HG02623 (cell line): ENCODE results near the gene CDC42BPB.

Experiments used
- ATAC-seq: cut with Tn5 transposase; IDR thresholded peaks from one replicate; pipeline ENCODE4 v1.9.1; 2021; ENCODE audit warnings: moderate library complexity; ENCODE audit not compliant: unreplicated experiment

The CDC42BPB gene

DNA sequence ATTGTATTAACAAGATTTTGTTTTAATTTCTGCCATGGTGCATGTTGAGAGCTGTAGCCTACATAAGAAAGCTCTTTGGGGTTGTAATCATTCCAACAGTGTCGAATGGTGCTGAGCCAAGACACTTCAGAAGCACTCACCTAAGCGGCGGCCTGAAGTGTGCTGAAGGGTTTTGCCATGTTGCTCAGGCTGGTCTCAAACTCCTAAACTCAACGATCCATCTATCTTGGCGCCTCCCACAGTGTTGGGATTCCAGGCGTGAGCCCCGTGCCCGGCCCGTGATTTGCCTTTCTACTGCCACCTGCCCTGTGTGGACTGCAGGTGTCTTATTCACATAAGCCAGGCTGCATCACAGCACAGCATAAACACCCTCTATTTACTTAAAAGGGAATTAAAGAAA lies 86.0 kb downstream of the CDC42BPB start:
- ATAC-seq = no peak

DNA sequence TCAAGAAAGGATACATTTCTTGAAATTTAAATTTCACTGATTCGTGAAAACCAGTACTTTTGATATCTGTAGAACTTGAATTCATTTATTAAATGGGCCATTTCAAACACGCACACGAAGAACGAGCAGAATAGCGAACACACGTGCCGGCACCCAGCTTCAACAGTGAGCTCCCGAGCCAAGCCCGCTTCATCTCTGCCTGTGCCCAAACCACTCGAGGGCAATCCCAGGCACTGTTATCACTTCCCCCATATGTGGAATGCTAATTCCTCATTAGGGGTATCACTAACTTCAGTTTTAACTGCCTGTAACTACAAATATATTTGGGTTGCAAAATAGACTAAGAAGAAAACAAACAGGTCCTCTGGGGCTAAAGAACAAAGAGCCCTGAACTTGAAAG lies 86.9 kb downstream of the CDC42BPB start:
- ATAC-seq = no peak

DNA sequence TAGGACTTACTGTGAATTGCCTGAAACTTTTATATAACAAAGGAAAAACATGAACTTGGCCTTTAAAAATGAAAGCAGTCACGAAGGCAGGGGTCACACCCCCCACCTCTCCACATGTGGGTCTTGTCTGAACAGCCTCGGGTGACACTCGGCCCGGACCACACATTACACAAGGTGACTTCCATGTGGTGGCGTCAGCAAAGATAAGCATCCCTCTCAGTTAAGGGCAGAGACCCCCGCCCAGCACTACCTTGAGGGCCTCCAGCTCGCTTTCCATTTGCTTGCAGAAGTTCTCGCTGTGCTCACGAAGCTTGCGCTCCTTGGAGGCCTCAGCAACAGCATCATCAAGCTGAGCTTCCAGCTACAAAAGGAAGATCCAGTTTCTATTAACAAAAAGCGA lies 87.4 kb downstream of the CDC42BPB start:
- no peak for ATAC-seq

DNA sequence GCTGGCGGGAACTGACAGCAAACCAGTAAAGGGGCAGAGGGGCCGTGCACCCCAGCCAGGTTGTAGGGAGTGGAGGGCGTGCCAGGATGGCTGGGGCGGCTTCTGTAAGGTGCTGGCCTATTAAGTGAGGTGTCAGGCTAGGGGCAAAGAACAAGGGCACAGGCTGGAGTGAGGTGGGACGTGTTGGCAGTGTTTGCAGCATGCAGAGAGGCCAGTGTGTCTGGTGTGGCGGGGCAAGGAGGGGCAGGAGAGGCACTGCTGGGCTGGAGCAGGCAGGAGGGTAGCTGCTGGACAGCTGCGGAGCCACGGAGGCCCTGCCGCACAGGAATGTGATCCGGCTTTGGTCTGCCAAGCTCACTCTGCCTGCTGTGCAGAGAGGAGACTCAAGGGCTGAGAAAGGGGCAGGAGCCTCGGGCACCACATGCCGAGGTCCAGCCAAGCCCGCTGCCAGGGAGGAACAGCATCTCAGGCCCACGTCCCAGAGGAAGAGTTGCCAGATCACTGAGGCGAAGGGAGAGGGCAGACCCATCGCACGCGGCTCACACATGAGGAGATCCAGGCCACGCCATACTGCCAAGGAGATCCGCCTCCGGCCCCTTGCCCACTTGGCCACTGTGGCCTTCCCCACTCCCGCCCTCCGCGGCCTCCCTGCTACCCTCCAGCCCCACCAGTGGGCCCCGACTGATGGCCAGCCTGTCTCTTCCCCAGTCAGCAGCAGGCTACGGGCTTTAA lies 88.1 kb downstream of the CDC42BPB start:
- ATAC-seq = no peak

DNA sequence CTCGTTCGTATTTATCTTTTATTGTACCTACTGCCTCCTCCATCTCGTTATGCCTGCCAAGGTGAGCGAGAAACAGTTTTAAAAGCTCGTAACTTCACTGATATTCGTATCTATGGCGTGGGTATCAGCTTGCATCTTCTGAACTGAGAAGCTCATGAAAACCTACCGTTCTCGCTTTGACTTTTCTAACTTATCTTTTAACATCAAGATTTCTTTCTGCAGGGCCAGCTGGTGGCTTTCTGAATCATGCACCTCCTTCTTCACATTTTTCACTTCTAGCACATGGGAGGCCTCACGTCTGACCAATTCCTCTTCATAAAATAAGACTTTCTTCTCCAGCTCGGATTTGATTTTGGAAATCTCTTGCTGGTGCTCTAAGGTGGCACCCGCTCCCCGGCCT lies 89.0 kb downstream of the CDC42BPB start:
- no peak for ATAC-seq

DNA sequence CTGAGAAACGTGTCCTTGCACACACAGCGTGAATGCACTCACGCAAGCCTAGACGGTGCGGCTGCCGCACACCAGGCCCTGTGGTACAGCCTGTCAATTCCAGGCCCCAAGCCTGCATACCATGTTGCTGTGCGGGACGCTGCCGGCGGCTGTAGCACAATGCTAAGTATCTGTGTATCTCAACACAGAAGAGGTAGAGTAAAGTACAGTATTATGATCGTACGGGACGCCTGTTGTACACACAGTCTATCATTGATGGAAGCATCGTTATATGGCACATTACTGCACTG lies 89.9 kb downstream of the CDC42BPB start:
- ATAC-seq = no peak

DNA sequence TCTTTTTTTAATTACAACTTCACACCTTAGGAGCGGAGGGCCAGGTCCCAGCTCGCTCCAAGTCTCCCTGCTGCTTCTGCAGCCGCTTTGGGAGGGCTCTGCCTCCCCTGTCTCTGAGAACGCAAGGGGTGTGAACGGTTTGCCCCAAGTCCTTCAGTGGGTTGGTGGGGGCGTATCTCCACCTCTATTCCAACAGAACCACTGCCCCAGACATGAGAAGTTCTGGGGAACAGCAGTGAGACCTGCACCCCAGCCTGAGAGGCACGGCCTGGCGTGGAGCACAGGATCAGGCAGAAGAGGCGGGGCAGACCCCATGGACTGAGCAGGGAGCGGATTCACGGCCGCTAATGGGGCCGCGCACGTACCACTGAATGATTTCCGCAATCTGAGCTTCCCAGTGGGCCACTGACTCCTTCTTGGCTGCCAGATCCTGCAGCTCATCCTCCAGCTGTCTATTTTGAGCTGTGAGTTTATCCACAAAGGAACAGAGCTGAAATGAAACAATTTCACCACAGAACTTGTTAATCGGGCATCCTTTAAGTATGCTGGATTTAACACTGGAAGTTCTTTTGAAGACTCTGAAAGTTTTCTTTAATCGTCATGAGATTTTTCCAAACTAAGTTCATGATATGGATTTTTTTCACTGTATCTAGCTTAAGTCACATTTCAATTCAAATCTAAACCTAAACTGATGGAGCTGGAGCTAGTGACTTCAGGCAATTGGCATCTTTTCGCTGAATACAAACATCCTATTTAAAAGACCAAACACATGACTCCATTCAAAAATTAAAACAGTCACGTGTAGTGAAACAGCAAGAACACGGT lies 90.5 kb downstream of the CDC42BPB start:
- ATAC-seq = no peak

DNA sequence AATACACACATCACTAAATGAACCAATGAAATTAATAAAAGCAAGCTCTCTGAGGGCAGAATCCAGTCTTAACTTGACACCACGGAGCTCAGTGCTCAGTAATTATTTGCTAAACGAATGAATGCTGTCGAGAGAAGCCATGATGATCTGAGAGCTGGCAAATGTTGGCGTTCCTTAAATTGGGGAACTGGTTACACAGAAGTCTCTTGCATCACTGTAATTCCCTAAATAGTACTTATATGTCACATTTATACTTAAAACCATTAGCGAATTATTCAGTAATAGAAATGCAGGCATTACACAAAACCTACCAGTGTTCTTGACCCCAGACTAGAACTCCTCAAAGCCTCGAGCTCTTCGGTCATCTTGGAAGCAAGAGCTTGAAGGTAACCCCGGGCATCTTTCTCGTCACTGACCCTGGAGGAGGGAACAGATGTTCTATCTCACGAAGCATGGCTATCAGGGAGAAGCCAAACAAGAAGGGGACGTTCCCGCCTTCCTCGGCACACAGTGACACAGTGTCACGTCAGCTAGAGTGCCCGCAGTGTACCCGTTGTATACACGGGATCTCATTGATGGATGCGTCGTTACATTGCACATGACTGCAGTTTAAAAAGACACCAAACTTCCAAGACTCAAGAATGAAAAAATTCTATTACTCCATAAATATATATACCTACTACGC lies 91.2 kb downstream of the CDC42BPB start:
- no peak for ATAC-seq

DNA sequence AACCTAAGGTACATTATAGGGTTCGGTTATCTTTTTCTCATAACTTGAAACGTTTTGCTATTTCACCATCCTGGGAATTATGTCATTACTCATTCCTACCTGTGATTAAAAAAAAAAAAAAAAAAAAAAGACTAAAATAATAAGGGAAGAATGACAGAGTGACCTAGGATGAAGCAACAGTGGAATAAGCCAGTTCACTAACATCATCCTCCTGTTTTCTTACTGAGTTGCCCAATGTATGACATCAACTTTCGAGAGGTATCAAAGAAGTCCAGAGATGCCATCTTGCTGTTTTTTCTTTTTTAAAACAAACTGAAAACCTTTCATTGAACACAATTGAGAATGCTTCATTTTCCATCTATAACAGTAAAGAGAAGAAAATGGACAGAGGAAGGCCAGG lies 92.1 kb downstream of the CDC42BPB start:
- no peak for ATAC-seq

DNA sequence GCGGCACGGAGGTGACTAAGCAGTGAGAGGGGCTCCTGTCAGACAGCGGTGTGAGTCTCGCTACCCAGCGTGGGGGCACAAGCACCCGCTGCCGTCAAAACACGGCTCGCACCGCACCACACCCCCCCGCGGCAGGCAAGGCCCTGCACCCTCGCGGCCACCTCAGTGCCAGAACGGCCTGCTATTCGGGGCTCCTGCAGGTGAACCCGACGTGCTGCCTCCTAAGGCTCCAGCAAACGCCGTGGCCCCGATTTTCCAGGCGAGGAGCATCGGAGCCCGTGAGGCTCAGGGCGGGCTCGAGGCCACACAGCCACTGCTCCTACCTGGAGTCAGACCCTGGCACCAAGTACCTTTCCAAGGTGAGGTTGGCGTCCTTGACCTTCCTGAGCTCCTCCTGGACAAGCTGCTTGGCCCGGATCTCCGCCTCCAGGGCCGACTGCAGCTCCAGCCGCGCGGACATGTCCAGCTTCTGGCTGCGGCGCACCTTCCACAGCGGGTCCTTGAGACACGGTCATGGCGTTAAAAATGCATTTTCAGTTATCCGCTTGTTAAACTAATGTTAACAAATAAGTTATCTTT lies 93.1 kb downstream of the CDC42BPB start:
- ATAC-seq = no peak

DNA sequence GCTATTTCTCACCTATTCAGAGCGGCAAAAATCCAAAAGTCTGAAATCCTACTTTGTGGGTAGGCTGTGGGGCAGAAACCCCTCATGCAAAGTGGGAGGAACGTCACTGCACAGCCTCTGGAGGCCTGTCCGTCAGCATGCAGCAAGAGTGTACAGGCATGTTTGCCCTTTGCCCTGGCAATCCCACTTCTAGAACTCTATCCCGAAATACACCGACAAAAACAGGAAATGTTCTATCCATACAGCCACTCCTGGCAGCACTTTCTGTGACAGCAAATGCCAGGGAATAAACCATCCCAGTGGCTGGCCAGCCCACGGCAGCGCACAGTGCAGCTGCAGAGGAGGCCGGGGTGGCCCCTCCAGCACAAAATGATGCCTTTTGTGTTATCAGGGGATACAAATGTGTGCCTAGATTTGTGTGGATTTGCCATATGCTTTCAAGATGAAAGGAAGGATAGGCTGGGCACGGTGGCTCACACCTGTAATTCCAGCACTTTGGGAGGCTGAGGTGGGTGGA lies 95.2 kb downstream of the CDC42BPB start:
- no peak for ATAC-seq

DNA sequence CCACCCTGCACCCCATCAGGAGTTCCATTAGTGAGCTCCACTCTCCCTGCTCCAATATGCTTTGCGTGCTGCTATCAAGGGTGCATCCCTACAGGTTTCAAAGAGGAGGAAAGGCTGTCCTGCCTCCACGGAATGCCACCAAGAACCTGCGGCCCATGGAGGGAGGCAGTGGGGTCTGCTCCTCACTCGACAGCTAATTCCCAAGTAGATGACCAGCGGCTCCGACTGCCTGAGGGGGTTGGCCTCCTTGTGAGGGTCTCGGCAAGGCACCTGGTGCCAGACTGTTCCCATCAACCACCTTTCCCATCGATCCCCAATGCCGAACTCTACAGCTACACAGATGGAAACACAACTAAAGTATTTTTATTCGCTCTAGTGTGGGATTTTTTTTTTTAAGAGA lies 98.9 kb downstream of the CDC42BPB start:
- no peak for ATAC-seq

DNA sequence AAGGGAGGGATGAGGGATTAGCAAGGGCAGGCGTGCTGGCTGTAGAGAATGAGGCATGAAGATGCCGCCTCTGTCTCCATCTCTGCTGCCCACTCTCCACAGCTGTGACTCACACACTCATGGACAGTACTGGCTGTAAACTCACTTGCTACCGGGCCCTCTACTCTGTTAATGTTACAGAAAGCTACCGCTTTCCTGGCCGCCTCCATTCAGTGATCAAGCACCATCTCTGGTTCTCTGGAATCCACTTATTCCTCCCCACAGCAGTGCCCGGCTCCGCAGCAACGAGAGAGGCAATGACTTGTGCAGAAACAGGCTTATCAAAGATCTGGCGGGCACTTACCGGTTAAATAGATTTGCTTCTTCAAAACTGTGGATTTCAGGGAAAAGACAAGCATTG lies 100.1 kb downstream of the CDC42BPB start:
- ATAC-seq = no peak

DNA sequence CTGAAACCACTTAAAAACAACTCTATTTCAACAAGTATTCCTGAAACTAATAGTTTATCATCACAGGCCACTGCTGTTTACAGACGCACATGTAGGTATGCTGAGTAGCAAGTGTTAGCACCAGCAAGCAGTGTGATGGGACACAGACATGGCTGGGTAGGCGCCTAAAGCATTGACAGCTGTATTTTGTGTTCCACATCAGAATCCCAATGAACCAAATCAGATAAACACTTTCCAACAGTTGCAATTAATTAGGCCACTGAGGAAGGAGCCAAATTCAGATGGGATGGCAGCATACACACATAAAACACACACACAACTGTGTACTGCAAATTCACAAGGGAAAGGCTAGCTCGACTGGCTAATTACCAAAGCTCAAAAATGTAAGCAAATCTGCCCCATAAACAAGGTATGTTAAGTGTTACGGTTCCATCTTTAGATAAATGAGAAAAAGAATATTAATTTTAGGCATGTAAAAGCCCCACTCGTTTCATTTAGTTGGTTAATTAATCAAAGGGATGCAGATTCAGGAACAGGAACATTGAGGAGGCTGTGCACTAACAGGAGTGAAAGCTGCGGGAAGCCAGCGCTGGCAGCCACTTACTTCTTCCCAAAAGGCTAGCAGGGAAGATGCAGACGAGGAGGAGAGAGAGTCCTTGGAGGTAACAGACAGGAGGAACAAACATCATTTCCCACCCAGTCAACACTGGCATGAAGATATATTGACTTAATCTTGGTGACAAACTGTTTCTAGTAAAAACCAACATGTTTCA lies 101.5 kb downstream of the CDC42BPB start:
- ATAC-seq = no peak

DNA sequence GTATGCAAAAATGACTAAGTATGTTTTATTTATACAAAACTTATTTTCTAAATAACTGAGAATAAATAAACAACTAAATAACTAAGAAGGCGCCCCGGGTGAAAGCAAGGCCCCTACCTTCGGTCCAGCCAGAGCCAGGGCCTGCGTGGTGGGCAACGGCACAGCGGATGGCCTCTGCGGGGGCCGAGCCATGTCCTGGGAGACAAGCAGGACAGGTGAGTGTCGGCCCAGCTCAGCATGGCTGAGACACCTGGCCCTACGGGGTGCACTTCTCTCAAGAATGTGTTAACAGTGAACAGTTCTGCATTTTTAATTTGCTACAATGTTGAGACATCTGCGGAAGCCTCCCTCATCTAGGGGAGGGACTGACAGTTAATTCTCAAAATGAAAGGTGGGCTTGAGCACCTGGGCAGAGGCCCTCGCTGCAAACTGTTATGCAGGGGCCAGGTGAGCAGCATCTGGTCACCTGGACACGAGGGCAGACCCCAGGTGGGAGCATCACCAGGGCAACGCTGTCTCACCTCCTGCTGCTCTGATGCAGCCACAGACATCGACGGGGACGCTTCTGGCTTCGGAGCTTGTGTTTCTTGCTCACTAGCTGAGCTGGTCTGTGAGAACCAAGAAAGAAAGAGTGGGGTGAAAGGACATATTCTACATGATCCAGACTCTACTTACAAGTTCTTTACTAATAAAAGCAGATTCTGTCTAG lies 103.1 kb downstream of the CDC42BPB start:
- ATAC-seq = no peak

DNA sequence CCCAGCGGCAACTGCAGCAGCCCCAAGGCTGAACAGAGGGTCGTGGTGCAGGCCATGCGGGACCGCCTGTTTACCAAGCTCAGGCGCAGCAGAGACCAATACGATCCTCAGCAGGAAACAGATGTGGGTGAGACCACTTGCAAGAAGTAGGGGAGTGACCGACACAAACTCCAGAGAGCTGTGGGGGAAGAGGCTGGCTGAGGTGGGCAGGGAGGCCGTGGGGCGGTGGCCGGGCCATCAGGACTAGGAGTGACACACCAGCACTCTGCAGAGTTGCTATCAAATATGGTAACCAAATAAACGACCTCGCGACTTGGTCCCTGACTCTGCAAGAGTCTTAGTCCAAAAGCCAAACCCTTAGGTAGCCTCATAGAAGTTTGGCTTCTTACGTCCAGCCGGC lies 104.2 kb downstream of the CDC42BPB start:
- ATAC-seq = no peak

DNA sequence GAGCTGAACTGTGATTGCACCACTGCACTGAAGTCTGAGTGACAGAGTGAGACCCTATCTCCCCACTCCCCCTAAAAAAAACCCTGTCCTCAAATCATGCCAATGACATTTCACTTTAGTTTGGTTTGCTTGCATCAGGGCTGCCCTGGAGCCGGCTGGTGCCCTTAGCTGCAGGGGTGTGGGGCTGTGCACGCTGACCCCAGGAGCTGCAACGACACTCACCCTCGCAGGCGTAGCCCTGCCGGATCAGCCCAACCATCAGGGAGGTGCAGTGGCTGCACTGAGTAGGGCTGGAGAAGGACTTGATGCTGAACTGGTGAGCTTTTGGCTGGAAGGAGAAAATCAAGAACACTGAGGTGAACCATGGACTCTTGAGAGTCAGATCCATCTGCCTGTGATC lies 105.1 kb downstream of the CDC42BPB start:
- ATAC-seq = no peak

DNA sequence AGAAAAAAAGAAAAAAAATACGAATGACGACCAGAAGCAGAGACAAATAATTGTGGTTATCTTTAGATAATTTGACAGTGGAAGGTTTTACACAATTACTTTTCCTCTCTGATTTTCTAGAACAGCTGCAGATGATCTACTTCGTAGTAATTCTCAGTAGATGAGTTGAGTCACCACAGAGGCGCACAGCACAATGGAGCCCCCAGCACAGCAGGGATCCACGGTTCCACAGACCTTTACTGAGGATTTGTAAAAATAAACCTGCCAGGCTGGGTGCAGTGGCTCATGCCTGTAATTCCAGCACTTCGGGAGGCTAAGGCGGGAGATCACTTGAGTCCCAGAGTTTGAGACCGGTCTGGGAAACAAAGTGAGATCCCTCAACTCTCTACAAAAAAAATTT lies 105.5 kb downstream of the CDC42BPB start:
- ATAC-seq = no peak

DNA sequence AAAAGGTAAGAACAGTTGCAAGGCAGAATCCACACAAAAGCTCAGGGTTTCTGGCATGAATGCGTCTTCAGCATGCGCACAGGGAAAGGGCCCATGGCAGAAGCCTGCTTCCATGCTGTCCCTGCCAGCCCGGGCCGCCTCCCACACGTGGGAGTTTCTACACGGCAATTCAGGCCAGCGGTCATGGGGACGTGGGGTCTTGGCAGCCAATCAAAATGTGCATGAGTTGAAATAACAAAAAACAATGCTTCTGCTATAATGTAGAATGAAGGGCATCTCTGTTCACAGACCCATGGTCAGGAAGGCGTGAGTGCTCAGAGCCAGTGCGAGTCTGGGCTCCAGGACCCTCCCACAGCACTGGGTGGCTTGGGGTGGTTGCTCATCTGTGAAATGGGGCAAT lies 106.3 kb downstream of the CDC42BPB start:
- ATAC-seq = no peak

DNA sequence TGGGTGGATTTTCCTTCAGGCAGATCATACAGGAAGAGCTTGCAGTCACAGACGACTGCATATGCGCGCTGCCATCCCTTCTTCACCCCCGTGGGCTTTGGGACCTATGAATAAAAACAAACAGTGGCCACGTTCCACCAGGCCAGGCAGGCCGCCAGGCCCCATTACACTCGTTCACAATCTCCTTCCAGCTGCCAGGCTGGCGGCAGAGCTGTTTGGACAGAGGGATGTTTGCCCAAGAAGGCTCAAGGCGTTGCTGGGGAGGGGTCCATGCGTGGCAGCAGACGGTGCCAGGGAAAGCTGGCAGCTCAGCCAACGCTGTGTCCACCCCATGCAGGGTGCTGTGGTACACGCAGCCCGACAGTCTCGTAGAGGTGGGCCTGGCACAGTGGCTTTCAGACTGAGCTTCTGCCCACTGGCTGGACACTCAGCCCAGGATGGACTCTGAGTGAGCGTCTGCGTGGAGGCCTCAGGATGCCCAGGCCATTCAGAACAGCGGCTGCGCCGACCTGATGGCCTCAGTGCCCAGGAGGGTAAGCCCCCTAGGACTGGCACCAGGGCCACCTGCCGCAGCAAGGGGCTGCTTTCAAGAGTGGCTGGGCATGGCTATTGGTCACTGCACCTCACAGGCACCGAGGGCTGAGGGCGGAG lies 107.4 kb downstream of the CDC42BPB start:
- no peak for ATAC-seq
